DOHH2 (cell line): Measurements from ENCODE around the gene COG1.

Source experiments
- H3F3A ChIP-seq: fragments of 200-600 bp; sonication (generic), shearing (Covaris generic); 2 replicates; pipeline ENCODE4 v1.6.0; 2016; ENCODE audit warnings: antibody characterized with exemption, mild to moderate bottlenecking; ENCODE audit not compliant: control insufficient read depth, insufficient read depth
- H3K27ac ChIP-seq: fragments of 200-600 bp; sonication (generic); 2 replicates; pipeline ENCODE4 v1.5.1; 2014; ENCODE audit warnings: low read depth, mild to moderate bottlenecking, low read length, moderate library complexity
- H3K27me3 ChIP-seq: fragments of 200-600 bp; sonication (generic); 2 replicates; pipeline ENCODE4 v1.6.1; 2014; ENCODE audit warnings: mild to moderate bottlenecking, low read length, mixed read lengths; ENCODE audit not compliant: control insufficient read depth
- H3K36me3 ChIP-seq: fragments of 200-600 bp; sonication (generic); 2 replicates; pipeline ENCODE4 v1.6.1; 2014; ENCODE audit warnings: mild to moderate bottlenecking, low read length, moderate library complexity, mixed read lengths; ENCODE audit not compliant: control insufficient read depth
- H3K4me1 ChIP-seq: fragments of 200-600 bp; sonication (generic); 2 replicates; pipeline ENCODE4 v1.6.1; 2014; ENCODE audit warnings: mild to moderate bottlenecking, low read length, mixed read lengths; ENCODE audit not compliant: control insufficient read depth
- H3K4me2 ChIP-seq: fragments of 200-600 bp; sonication (generic); 2 replicates; pipeline ENCODE4 v1.6.0; 2014; ENCODE audit warnings: mild to moderate bottlenecking, low read length, moderate library complexity
- H3K4me3 ChIP-seq: fragments of 200-600 bp; sonication (generic); 2 replicates; pipeline ENCODE4 v1.5.1; 2014; ENCODE audit warnings: mild to moderate bottlenecking, low read length, mixed read lengths
- H3K79me2 ChIP-seq: fragments of 200-600 bp; sonication (generic); 2 replicates; pipeline ENCODE4 v1.6.1; 2014; ENCODE audit warnings: mild to moderate bottlenecking, low read length, mixed read lengths; ENCODE audit not compliant: control insufficient read depth
- H3K9me2 ChIP-seq: fragments of 200-600 bp; sonication (generic); replicated peaks from 2 replicates; pipeline ENCODE4 v1.6.1; 2014; ENCODE audit warnings: mild to moderate bottlenecking, low read length, mixed read lengths; ENCODE audit not compliant: control insufficient read depth
- H3K9me3 ChIP-seq: fragments of 200-600 bp; sonication (generic); 2 replicates; pipeline ENCODE4 v1.6.1; 2014; ENCODE audit warnings: antibody characterized with exemption, low read length, mixed read lengths; ENCODE audit not compliant: control insufficient read depth, insufficient read depth
- H4K20me1 ChIP-seq: fragments of 200-600 bp; sonication (generic); 2 replicates; pipeline ENCODE4 v1.6.0; 2014; ENCODE audit warnings: low read depth, mild to moderate bottlenecking, antibody characterized with exemption, low read length, moderate library complexity; ENCODE audit not compliant: control insufficient read depth, insufficient read depth
- EZH2phosphoT487 ChIP-seq: fragments of 200-600 bp; sonication (generic); IDR thresholded peaks from 2 replicates; pipeline ENCODE4 v1.6.1; 2017; ENCODE audit warnings: borderline replicate concordance, mild to moderate bottlenecking, antibody characterized with exemption, low read length, moderate library complexity, mixed read lengths
- TF ChIP-seq, protein P1 (sequence below): fragments of 200-600 bp; sonication (generic); IDR thresholded peaks from one replicate; pipeline ENCODE4 v1.5.1; 2014; ENCODE audit warnings: antibody characterized with exemption, mild to moderate bottlenecking, low read depth, low read length; ENCODE audit not compliant: poor library complexity, severe bottlenecking

The COG1 gene

DNA sequence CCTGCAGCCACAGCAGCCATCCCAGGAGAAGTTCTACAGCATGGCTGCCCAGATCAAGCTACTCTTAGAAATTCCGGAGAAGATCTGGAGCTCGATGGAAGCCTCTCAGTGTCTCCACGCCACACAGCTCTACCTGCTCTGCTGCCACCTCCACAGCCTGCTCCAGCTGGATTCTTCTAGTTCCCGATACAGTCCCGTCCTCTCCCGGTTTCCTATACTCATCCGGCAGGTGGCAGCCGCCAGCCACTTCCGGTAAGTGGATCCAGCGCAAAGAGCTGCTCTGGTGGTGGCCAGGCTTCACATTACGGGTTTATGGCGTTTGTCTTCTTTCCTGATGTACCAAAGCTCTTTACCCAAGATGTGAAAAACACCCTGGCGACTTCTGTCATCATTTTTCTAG is 3.6 kb downstream of the COG1 start:
- TF ChIP-seq, protein P1, sequence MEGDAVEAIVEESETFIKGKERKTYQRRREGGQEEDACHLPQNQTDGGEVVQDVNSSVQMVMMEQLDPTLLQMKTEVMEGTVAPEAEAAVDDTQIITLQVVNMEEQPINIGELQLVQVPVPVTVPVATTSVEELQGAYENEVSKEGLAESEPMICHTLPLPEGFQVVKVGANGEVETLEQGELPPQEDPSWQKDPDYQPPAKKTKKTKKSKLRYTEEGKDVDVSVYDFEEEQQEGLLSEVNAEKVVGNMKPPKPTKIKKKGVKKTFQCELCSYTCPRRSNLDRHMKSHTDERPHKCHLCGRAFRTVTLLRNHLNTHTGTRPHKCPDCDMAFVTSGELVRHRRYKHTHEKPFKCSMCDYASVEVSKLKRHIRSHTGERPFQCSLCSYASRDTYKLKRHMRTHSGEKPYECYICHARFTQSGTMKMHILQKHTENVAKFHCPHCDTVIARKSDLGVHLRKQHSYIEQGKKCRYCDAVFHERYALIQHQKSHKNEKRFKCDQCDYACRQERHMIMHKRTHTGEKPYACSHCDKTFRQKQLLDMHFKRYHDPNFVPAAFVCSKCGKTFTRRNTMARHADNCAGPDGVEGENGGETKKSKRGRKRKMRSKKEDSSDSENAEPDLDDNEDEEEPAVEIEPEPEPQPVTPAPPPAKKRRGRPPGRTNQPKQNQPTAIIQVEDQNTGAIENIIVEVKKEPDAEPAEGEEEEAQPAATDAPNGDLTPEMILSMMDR = no peak
- TF ChIP-seq EZH2phosphoT487 = no peak
- Histone ChIP-seq H3K4me3 (no peak overlapping the region), H3K79me2 (peaks cover 26% of the 10 kb centered on the region), H3F3A (no peaks in the 10 kb centered on the region), H4K20me1 (no peaks in the 10 kb centered on the region), H3K9me2 (no peaks in the 10 kb centered on the region), H3K27ac (no peak overlapping the region), H3K9me3 (no peaks in the 10 kb centered on the region), H3K4me1 (peaks cover 9% of the 10 kb centered on the region), H3K27me3 (no peaks in the 10 kb centered on the region), H3K36me3 (peaks cover 52% of the 10 kb centered on the region), H3K4me2 (no peak overlapping the region)

DNA sequence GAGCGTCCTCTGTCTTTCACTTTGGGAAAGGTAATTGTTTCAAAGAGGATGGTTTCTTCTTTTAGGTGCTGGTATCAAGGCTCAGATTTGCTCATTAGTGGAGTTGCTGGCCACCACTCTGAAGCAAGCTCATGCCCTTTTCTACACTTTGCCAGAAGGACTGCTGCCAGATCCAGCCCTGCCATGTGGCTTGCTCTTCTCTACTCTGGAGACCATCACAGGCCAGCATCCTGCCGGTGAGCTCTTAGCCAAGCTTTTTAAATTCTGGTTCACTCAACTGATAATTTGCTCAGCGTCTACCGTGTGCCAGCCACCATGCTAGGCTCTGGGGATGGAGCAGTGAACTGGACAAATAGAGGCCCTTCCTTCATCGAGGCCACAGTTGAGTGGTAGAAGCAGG is 4.3 kb downstream of the COG1 start:
- Histone ChIP-seq H3K9me3 (no peaks in the 10 kb centered on the region), H3K36me3 (peaks cover 53% of the 10 kb centered on the region), H3K4me3 (no peak overlapping the region), H4K20me1 (no peaks in the 10 kb centered on the region), H3K4me1 (peaks cover 9% of the 10 kb centered on the region), H3K27me3 (no peaks in the 10 kb centered on the region), H3K9me2 (no peaks in the 10 kb centered on the region), H3K79me2 (peaks cover 20% of the 10 kb centered on the region), H3K4me2 (no peak overlapping the region), H3F3A (no peaks in the 10 kb centered on the region), H3K27ac (no peak overlapping the region)
- TF ChIP-seq, protein P1 = no peak
- no peak for TF ChIP-seq EZH2phosphoT487

DNA sequence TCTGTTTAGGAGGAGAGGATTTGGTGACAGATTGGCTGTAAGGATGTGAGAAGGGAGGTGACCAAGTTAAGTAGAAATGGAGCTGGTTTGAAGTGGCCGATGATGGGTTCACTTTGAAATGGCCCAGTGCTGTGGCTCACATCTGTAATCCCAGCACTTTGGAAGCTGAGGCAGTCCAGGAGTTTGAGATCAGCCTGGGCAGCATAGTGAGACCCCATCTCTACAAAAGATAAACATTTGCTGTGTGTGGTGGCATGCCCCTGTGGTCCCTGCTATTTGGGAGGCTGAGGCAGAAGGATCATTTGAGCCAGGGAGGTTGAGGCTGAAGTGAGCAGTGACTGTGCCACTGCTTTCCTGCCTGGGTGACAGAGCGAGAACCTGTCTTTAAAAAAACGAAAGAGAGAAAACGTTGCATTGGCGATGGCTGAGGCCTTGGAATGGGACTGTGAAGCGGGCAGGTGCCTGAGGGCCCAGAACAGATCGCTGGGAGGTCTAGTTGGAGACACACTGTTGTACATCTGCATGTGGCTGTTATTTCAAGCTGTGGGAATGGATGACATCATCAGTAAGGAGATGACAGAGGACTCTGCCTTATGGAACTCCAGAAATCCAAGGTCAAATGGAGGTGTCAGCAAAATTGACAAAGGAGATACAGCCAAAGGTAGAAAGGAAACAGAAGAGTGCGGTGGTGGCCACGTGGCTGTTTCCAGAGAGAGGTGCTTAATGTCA is 5.5 kb downstream of the COG1 start:
- Histone ChIP-seq H3K9me2 (no peaks in the 10 kb centered on the region), H4K20me1 (no peaks in the 10 kb centered on the region), H3K36me3 (peaks cover 59% of the 10 kb centered on the region), H3K27me3 (no peaks in the 10 kb centered on the region), H3K4me1 (peaks cover 9% of the 10 kb centered on the region), H3K79me2 (peaks cover 14% of the 10 kb centered on the region), H3K4me2 (no peak overlapping the region), H3K27ac (no peak overlapping the region), H3K4me3 (no peak overlapping the region), H3K9me3 (no peaks in the 10 kb centered on the region), H3F3A (no peaks in the 10 kb centered on the region)
- no peak for TF ChIP-seq EZH2phosphoT487
- TF ChIP-seq, protein P1 = no peak
